Vagina (tissue), 2 donors: ENCODE results near the gene KLHL29. TPM values are rescaled to one million over a fixed set of nuclear protein-coding genes. Genes with fewer than 3 reads are reported as not detected.

Experiments
- DNase-seq, 2 donors: peaks; one replicate each; pipeline ENCODE4 v3.0.0-alpha.2; 2017; ENCODE audit errors: extremely low spot score in 2 of 2
- H3K27ac ChIP-seq: fragments of 200-600 bp; sonication (generic); one replicate; pipeline ENCODE4 v1.5.1; 2019
- H3K27me3 ChIP-seq: fragments of 200-600 bp; sonication (generic); one replicate; pipeline ENCODE4 v1.5.1; 2019
- H3K36me3 ChIP-seq, 2 donors: fragments of 200-600 bp; sonication (generic); one replicate each; pipeline ENCODE4 v1.5.1; 2017 to 2019
- H3K4me1 ChIP-seq: fragments of 200-600 bp; sonication (generic); one replicate; pipeline ENCODE4 v1.5.1; 2019
- H3K4me3 ChIP-seq, 2 donors: fragments of 200-600 bp; sonication (generic); 1 replicate in 1 of 2; 2 replicates in 1 of 2; pipeline ENCODE4 v1.5.1; 2016 to 2019
- H3K9me3 ChIP-seq: fragments of 200-600 bp; sonication (generic); one replicate; pipeline ENCODE4 v1.5.1; 2019
- POLR2A ChIP-seq, 2 donors: fragments of 450-650 bp; IDR thresholded peaks; one replicate each; pipeline ENCODE4 v1.6.1; 2017; ENCODE audit warnings: antibody characterized with exemption in 2 of 2, mild to moderate bottlenecking in 2 of 2, moderate library complexity in 2 of 2
- POLR2AphosphoS5 ChIP-seq, 2 donors: sonication (generic); formaldehyde crosslinking; IDR thresholded peaks; one replicate each; pipeline ENCODE4 v1.9.0; 2017; ENCODE audit warnings: antibody characterized with exemption in 2 of 2, mild to moderate bottlenecking in 2 of 2, low read depth in 1 of 2; ENCODE audit not compliant: insufficient read depth in 1 of 2
- intact Hi-C: fragments of 100-400 bp; cut with DNase I; formaldehyde crosslinking; loops from one replicate; pipeline ENCODE4 v1.15.1; 2023
- total RNA-seq: library from RNA; depleted of rRNA; stranded (reverse); fragments of >200 nt; gene quantifications from one replicate; pipeline ENCODE4 v1.2.3, GENCODE V29; 2016
- TF ChIP-seq, protein P1 (sequence below), 3 experiments: fragments of 450-650 bp in 2 of 3; fragments of 200-600 bp in 1 of 3; sonication (generic) in 1 of 3; IDR thresholded peaks; one replicate each; pipeline ENCODE4 v1.5.1; 2017 to 2019; ENCODE audit warnings: antibody characterized with exemption in 3 of 3, mild to moderate bottlenecking in 2 of 3, moderate library complexity in 2 of 3

KLHL29 gene
- total RNA-seq, 1 donor from 2014 or later = 19.4 TPM

DNA sequence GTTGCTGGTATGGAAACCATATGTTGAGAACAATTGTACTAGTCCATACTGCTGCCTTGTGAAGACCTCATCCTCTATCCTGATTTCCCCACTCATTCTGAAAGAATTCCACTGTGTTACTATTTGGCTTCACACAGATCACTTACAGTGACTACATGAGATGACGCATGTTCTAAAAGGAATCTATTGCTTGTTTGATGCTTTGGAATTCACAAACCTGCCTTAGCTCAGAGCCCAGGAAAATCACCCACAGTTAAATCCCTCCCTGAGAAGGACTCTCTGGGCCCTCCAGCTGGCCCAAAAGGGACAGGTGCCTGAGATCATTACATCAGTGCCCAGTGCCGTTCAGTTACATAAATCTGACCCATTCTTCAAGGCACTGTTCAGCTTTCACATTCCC is 45.3 kb downstream of the KLHL29 start:
- Histone ChIP-seq H3K27me3 (no peaks in the 10 kb centered on the region), H3K4me1 (peaks cover 26% of the 10 kb centered on the region), H3K27ac (no peak overlapping the region), H3K4me3 (no peak overlapping the region), H3K36me3 (no peaks in the 10 kb centered on the region), H3K9me3 (no peaks in the 10 kb centered on the region)
- DNase-seq = peak in 1 of 2 donors; percentile 34
- TF ChIP-seq POLR2A (IDR thresholded peaks at IDR 0.05) (no peak), POLR2AphosphoS5 (IDR thresholded peaks at IDR 0.05; ENCODE audit: insufficient read depth in 1 of 2, low read depth in 1 of 2) (no peak)
- TF ChIP-seq, protein P1, sequence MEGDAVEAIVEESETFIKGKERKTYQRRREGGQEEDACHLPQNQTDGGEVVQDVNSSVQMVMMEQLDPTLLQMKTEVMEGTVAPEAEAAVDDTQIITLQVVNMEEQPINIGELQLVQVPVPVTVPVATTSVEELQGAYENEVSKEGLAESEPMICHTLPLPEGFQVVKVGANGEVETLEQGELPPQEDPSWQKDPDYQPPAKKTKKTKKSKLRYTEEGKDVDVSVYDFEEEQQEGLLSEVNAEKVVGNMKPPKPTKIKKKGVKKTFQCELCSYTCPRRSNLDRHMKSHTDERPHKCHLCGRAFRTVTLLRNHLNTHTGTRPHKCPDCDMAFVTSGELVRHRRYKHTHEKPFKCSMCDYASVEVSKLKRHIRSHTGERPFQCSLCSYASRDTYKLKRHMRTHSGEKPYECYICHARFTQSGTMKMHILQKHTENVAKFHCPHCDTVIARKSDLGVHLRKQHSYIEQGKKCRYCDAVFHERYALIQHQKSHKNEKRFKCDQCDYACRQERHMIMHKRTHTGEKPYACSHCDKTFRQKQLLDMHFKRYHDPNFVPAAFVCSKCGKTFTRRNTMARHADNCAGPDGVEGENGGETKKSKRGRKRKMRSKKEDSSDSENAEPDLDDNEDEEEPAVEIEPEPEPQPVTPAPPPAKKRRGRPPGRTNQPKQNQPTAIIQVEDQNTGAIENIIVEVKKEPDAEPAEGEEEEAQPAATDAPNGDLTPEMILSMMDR (IDR thresholded peaks at IDR 0.05) = no peak
- intact Hi-C loops = no loop called here

DNA sequence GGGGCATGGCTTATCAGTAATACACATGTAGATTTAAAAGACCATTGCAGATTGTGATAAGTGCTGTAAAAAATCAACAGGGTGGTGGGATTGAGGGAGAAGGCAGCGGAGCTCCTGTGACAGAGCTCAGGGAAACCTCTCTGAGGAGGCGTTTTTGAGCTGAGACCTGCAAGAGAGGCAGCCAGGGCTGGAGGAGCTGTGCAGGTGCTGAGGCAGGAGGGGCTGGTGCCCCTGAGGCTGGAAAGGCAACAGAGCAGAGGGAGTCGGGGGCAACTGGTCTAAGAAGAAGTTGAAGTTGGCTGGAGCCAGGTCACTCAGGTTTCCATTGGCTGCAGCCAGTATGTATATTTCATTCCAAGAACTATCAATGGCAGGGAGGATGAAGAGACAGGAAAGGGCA is 47.6 kb downstream of the KLHL29 start:
- H3K27me3 ChIP-seq = no peaks in the 10 kb centered on the region
- intact Hi-C loops = no loop called here
- no peak overlapping the region for H3K4me3 ChIP-seq
- no peaks in the 10 kb centered on the region for H3K9me3 ChIP-seq
- H3K36me3 ChIP-seq = no peaks in the 10 kb centered on the region
- H3K27ac ChIP-seq = no peak overlapping the region
- DNase-seq = no peak
- TF ChIP-seq POLR2AphosphoS5 (IDR thresholded peaks at IDR 0.05; ENCODE audit: insufficient read depth in 1 of 2, low read depth in 1 of 2) = no peak
- TF ChIP-seq, protein P1 (IDR thresholded peaks at IDR 0.05) = no peak
- TF ChIP-seq POLR2A (IDR thresholded peaks at IDR 0.05) = no peak
- H3K4me1 ChIP-seq = peaks cover 17% of the 10 kb centered on the region

DNA sequence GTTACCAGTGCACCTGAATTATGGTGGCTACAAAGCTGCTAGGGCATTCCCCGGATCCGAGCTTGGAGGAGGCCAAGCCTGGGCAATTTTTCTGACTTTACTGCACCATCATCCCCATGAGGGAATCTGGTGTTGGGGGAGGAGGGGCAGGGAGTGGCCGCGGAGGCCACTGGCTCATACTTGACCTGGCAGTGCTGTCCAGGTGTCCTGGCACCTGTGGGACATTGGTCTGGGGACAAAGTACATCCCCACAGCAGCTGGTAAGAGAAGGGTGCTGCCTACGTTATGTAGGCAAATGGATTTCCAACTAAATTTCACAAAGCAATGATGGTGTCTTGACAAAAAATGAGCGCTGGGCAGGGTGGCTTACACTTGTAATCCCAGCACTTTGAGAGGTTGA is 48.3 kb downstream of the KLHL29 start:
- Histone ChIP-seq H3K27me3 (no peaks in the 10 kb centered on the region), H3K36me3 (no peaks in the 10 kb centered on the region), H3K4me1 (peaks cover 17% of the 10 kb centered on the region), H3K4me3 (no peak overlapping the region), H3K9me3 (no peaks in the 10 kb centered on the region), H3K27ac (no peak overlapping the region)
- intact Hi-C loops = no loop called here
- TF ChIP-seq POLR2AphosphoS5 (IDR thresholded peaks at IDR 0.05; ENCODE audit: insufficient read depth in 1 of 2, low read depth in 1 of 2) = no peak
- no peak for TF ChIP-seq POLR2A (IDR thresholded peaks at IDR 0.05)
- TF ChIP-seq, protein P1 (IDR thresholded peaks at IDR 0.05) = no peak
- no peak for DNase-seq

DNA sequence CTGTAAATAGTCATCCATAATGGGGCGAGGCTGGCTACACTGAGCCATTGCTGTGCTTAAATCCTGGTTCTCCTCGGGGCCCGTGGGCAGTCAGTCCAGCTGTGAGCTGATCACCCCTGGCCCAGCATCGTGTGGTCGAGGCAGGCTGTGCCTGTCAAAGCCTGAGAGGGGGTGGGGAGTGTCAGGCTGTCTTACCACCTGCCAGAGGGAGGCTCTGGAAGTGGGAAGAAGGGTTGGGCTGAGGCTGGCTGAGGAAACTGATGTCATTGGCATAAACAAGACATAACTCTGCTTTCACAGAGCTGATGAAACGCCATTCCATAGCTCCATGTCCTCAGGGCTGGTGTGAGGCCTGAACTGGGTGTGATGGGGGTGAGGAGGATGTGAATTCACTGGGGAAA is 49.7 kb downstream of the KLHL29 start:
- no peaks in the 10 kb centered on the region for H3K9me3 ChIP-seq
- no peak overlapping the region for H3K4me3 ChIP-seq
- H3K27ac ChIP-seq = no peak overlapping the region
- DNase-seq = no peak
- no peaks in the 10 kb centered on the region for H3K36me3 ChIP-seq
- TF ChIP-seq POLR2AphosphoS5 (IDR thresholded peaks at IDR 0.05; ENCODE audit: insufficient read depth in 1 of 2, low read depth in 1 of 2) = no peak
- TF ChIP-seq, protein P1 (IDR thresholded peaks at IDR 0.05) = no peak
- TF ChIP-seq POLR2A (IDR thresholded peaks at IDR 0.05) = no peak
- intact Hi-C loops = no loop called here
- no peaks in the 10 kb centered on the region for H3K27me3 ChIP-seq
- H3K4me1 ChIP-seq = peaks cover 17% of the 10 kb centered on the region

DNA sequence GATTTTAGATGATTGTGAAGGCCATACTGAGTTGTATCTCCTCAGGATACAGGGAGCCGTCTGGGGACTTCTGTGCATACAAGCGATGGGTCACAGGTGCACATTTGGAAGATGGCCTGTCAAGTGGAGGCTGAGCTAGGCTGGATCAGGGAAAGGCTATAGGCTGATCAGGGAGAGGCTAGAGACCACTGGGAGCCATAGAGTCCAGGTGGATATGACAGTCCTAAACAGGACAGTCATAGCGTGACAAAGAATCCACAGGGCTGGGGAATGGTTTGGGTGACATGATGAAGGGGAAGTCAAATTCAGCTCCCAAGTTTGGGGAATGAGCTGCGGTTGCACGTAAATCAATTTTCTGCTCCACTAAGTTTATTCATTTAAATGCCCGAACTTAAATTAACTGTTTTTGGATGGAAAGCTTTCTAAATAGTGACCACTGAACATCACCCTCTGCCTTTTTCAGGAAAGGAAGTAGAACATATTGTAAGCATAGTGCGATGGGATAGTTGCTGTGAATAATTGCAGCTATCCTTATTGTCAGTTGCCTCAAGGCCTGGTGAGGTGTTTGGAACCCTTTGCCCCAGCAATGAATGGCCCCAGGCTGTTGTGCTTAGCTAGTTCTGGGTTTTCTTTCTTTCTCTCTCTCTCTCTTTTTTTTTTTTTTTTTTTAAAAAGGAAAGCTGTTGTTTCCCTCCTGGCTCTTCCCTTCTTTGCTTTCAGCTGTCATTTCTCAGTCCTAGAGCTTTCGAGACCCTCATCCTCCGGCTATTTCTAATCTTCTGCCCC is 50.5 kb downstream of the KLHL29 start:
- no peak overlapping the region for H3K4me3 ChIP-seq
- H3K4me1 ChIP-seq = peaks cover 17% of the 10 kb centered on the region
- H3K9me3 ChIP-seq = no peaks in the 10 kb centered on the region
- no peak overlapping the region for H3K27ac ChIP-seq
- DNase-seq = no peak
- H3K36me3 ChIP-seq = no peaks in the 10 kb centered on the region
- TF ChIP-seq POLR2A (IDR thresholded peaks at IDR 0.05) (no peak), POLR2AphosphoS5 (IDR thresholded peaks at IDR 0.05; ENCODE audit: insufficient read depth in 1 of 2, low read depth in 1 of 2) (no peak)
- TF ChIP-seq, protein P1 (IDR thresholded peaks at IDR 0.05) = no peak
- intact Hi-C loops = no loop called here
- no peaks in the 10 kb centered on the region for H3K27me3 ChIP-seq
